PC-9 (cell line): Measurements from ENCODE around the gene KIAA1671. TPM values are rescaled to one million over a fixed set of nuclear protein-coding genes. Genes with fewer than 3 reads are reported as not detected.

ENCODE experiments used
- BruUV-seq: library from RNA; stranded (reverse); fragments of 400-500 nt; replicated peaks from 2 replicates; lab custom pipeline; 2021; lab: Mats Ljungman, UMichigan
- CTCF ChIA-PET: fragments of 300-600 bp; sonication (Branson Sonifier 250); formaldehyde crosslinking; loops from one replicate; lab custom pipeline; 2022; ENCODE audit warnings: antibody characterized with exemption; lab: Charles Lee
- POLR2A ChIA-PET: fragments of 300-600 bp; sonication (Branson Sonifier 250); formaldehyde crosslinking; loops from one replicate; lab custom pipeline; 2022; ENCODE audit warnings: antibody characterized with exemption; ENCODE audit not compliant: unreplicated experiment; lab: Charles Lee
- DNase-seq, 2 experiments: peaks; one replicate each; pipeline versions ENCODE4 v3.0.0 to v3.0.0-alpha.2; 2015 to 2022; ENCODE audit warnings: mixed read lengths in 1 of 2
- H2AFZ ChIP-seq: fragments of 200-600 bp; sonication (generic); 2 replicates; pipeline ENCODE4 v1.8.1; 2017; ENCODE audit warnings: antibody characterized with exemption
- H3F3A ChIP-seq: fragments of 200-600 bp; sonication (generic); 2 replicates; pipeline ENCODE4 v1.8.1; 2017; ENCODE audit warnings: antibody characterized with exemption, mild to moderate bottlenecking, low read depth; ENCODE audit not compliant: insufficient read depth
- H3K27ac ChIP-seq: fragments of 200-600 bp; sonication (generic); 2 replicates; pipeline ENCODE4 v1.6.1; 2016; ENCODE audit warnings: mixed run types
- H3K27me3 ChIP-seq: fragments of 200-600 bp; sonication (generic); 2 replicates; pipeline ENCODE4 v1.6.1; 2016; ENCODE audit warnings: low read depth, mixed run types; ENCODE audit not compliant: insufficient read depth
- H3K36me3 ChIP-seq: fragments of 200-600 bp; sonication (generic); 2 replicates; pipeline ENCODE4 v1.6.1; 2016; ENCODE audit warnings: low read depth, mixed run types
- H3K4me1 ChIP-seq: fragments of 200-600 bp; sonication (generic); replicated peaks from 2 replicates; pipeline ENCODE4 v1.6.1; 2016; ENCODE audit warnings: mixed run types; ENCODE audit not compliant: insufficient read depth
- H3K4me2 ChIP-seq: fragments of 200-600 bp; sonication (generic); 2 replicates; pipeline ENCODE4 v1.6.1; 2017; ENCODE audit warnings: mixed run types
- H3K4me3 ChIP-seq: fragments of 200-600 bp; sonication (generic); 2 replicates; pipeline ENCODE4 v1.6.1; 2016; ENCODE audit warnings: mixed run types
- H3K79me2 ChIP-seq: fragments of 200-600 bp; sonication (generic); 2 replicates; pipeline ENCODE4 v1.6.1; 2017; ENCODE audit warnings: low read depth, mixed run types
- H3K9me2 ChIP-seq: fragments of 200-600 bp; sonication (generic); 2 replicates; pipeline ENCODE4 v1.8.1; 2017; ENCODE audit warnings: mild to moderate bottlenecking; ENCODE audit not compliant: insufficient read depth
- H3K9me3 ChIP-seq: fragments of 200-600 bp; sonication (generic); 2 replicates; pipeline ENCODE4 v1.8.1; 2016; ENCODE audit warnings: low read depth; ENCODE audit not compliant: insufficient read depth
- H4K20me1 ChIP-seq: fragments of 200-600 bp; sonication (generic); 2 replicates; pipeline ENCODE4 v1.8.1; 2017; ENCODE audit not compliant: insufficient read depth
- EZH2 ChIP-seq: fragments of 200-600 bp; sonication (generic); IDR thresholded peaks from 2 replicates; pipeline ENCODE4 v1.8.0; 2017; ENCODE audit warnings: antibody characterized with exemption, low read depth
- intact Hi-C: fragments of 100-400 bp; cut with micrococcal nuclease; formaldehyde crosslinking; loops from one replicate; pipeline ENCODE4 v1.10.0; 2022; ENCODE audit not compliant: unreplicated experiment
- total RNA-seq: library from RNA; stranded (reverse); gene quantifications from 2 replicates; pipeline ENCODE4 v1.2.3, GENCODE V29; 2021
- TF ChIP-seq, protein P1 (sequence below): fragments of 200-600 bp; sonication (generic); conservative IDR thresholded peaks from 2 replicates; pipeline ENCODE4 v1.6.1; 2017; ENCODE audit warnings: mixed run types, antibody characterized with exemption, mild to moderate bottlenecking, moderate library complexity

Gene KIAA1671
- total RNA-seq, 1 experiment from 2014 or later, result 44.3 TPM

DNA sequence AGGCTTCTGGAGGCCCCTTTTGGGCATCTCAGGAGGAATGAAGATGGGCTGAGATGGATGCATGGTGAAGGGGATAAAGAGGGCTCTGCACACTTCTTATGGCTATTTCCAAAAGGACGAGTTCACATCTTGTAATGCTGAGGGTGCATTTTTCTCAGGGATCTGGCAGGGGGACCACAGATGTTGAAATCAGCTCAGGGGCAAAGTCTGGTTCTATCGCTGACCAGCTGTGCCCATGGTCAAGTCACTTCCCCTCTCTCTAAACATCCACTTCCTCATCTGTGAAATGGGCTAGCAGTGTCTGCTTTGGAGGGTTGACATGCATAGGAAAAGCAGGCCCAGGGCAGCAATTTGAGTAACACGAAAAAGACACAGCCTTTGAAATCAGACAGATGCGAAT is 32.5 kb upstream of the KIAA1671 start:
- no TSS peak for BruUV-seq
- intact Hi-C loops, result no loop called here
- Histone ChIP-seq H3K9me3 (no peaks in the 10 kb centered on the region), H3K36me3 (no peaks in the 10 kb centered on the region), H3K79me2 (no peaks in the 10 kb centered on the region), H3K4me1 (no peaks in the 10 kb centered on the region), H2AFZ (no peak overlapping the region), H3K27ac (no peak overlapping the region), H3F3A (no peaks in the 10 kb centered on the region), H3K4me2 (no peak overlapping the region), H3K9me2 (no peaks in the 10 kb centered on the region), H3K27me3 (no peaks in the 10 kb centered on the region), H4K20me1 (no peaks in the 10 kb centered on the region), H3K4me3 (no peak overlapping the region)
- TF ChIP-seq EZH2, result no peak
- TF ChIP-seq, protein P1, sequence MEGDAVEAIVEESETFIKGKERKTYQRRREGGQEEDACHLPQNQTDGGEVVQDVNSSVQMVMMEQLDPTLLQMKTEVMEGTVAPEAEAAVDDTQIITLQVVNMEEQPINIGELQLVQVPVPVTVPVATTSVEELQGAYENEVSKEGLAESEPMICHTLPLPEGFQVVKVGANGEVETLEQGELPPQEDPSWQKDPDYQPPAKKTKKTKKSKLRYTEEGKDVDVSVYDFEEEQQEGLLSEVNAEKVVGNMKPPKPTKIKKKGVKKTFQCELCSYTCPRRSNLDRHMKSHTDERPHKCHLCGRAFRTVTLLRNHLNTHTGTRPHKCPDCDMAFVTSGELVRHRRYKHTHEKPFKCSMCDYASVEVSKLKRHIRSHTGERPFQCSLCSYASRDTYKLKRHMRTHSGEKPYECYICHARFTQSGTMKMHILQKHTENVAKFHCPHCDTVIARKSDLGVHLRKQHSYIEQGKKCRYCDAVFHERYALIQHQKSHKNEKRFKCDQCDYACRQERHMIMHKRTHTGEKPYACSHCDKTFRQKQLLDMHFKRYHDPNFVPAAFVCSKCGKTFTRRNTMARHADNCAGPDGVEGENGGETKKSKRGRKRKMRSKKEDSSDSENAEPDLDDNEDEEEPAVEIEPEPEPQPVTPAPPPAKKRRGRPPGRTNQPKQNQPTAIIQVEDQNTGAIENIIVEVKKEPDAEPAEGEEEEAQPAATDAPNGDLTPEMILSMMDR, result no peak
- ChIA-PET POLR2A (no interaction called here), CTCF (interaction anchor here (0.6 kb wide), 1 partner anchor 38 kb away, joined by 4 read pairs; no protein-coding TSS in a partner anchor)
- DNase-seq, result no peak

DNA sequence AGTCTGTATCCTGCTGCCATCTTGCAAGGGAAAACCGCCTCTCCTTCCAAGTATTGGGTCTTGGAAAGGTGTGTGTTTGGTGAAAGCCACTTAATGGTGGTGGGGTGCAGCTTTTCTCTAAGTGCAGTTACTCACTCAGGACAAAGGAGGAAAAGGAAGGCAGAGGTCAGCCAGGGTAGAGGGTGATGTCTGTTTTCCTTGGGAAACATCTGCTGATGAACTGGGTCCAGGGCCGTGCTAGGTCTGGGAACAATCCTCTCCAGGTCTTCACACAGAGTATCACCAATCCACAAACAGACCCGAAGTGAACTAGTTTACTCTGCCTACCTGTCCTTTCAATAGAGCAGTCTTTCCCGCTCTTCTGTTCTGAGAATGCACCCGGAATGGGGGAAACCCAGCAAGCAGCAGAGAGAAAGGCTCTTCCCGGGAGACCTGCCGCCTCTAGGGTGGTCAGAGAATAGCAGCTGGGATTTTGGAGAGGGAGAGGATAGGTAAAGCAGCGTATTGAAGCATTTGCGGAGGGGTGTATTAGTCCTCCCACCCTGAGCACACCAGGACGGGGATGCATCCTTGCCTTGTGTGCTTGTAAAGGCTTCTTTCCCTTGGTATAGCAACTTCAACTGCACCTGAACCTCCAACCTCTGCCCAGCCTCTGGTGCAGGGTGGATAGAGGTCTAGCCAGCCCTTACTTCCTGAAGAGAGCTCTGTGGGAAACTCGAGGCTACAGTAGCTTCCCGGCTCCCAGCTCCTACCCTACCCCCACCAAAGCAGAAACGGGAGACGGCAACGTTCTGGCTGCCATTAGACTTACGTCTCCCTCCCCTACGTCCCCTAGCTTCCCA is 26.7 kb upstream of the KIAA1671 start:
- no peaks in the 10 kb centered on the region for H3K36me3 ChIP-seq
- no peaks in the 10 kb centered on the region for H3F3A ChIP-seq
- H3K9me3 ChIP-seq, result no peaks in the 10 kb centered on the region
- POLR2A ChIA-PET, result no interaction called here
- no peak for TF ChIP-seq EZH2
- TF ChIP-seq, protein P1, result no peak
- H3K4me1 ChIP-seq, result no peaks in the 10 kb centered on the region
- no peaks in the 10 kb centered on the region for H3K79me2 ChIP-seq
- no peak overlapping the region for H2AFZ ChIP-seq
- CTCF ChIA-PET, result no interaction called here
- no peak overlapping the region for H3K4me3 ChIP-seq
- H3K27ac ChIP-seq, result no peak overlapping the region
- DNase-seq, result no peak
- no peaks in the 10 kb centered on the region for H4K20me1 ChIP-seq
- intact Hi-C loops, result no loop called here
- no peaks in the 10 kb centered on the region for H3K9me2 ChIP-seq
- no TSS peak for BruUV-seq
- H3K4me2 ChIP-seq, result no peak overlapping the region
- peaks cover 5% of the 10 kb centered on the region for H3K27me3 ChIP-seq

DNA sequence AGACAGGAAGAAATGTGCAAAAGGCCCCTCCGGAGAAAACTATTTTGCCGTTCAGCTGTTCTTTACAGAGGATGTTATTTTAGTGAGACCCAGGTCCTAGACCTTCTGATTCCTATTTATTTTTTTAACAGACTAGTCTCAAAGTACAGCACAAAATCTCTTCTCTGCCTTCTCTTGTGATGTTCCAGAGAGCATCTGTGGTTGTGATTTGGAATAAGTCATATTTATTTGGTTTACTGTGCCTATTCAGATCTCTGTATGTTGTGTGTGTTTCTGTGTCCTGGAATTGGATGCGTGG is 26.1 kb upstream of the KIAA1671 start:
- BruUV-seq, result no TSS peak
- intact Hi-C loops, result no loop called here
- Histone ChIP-seq H3K4me3 (no peak overlapping the region), H3K9me2 (no peaks in the 10 kb centered on the region), H3K27ac (no peak overlapping the region), H3K36me3 (no peaks in the 10 kb centered on the region), H4K20me1 (no peaks in the 10 kb centered on the region), H3K4me1 (no peaks in the 10 kb centered on the region), H3K79me2 (no peaks in the 10 kb centered on the region), H3K9me3 (no peaks in the 10 kb centered on the region), H2AFZ (no peak overlapping the region), H3K4me2 (no peak overlapping the region), H3K27me3 (peaks cover 11% of the 10 kb centered on the region), H3F3A (no peaks in the 10 kb centered on the region)
- no peak for DNase-seq
- ChIA-PET CTCF (no interaction called here), POLR2A (no interaction called here)
- TF ChIP-seq, protein P1, result no peak
- TF ChIP-seq EZH2, result no peak
